Measurements from ENCODE around the gene KRR1.

DNA sequence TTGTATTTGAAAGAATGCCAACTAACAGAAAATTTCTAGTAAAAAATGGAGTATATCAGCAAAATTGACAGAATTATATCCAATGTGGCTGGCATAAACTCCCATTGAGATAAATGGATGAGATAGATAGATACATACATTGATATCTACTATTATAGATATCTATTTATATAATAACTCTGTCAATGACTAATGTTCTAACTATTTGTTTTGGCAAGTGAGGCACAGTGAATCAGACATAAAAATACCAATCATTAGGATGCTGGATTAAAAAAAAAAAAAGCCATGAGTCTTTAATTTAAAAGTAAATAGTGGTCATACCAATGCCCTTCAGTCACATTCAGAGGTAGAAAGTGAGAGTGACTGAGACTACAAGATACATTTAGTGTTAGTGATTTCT, 64.6 kb downstream of the KRR1 start:
- TF ChIP-seq, protein P1, sequence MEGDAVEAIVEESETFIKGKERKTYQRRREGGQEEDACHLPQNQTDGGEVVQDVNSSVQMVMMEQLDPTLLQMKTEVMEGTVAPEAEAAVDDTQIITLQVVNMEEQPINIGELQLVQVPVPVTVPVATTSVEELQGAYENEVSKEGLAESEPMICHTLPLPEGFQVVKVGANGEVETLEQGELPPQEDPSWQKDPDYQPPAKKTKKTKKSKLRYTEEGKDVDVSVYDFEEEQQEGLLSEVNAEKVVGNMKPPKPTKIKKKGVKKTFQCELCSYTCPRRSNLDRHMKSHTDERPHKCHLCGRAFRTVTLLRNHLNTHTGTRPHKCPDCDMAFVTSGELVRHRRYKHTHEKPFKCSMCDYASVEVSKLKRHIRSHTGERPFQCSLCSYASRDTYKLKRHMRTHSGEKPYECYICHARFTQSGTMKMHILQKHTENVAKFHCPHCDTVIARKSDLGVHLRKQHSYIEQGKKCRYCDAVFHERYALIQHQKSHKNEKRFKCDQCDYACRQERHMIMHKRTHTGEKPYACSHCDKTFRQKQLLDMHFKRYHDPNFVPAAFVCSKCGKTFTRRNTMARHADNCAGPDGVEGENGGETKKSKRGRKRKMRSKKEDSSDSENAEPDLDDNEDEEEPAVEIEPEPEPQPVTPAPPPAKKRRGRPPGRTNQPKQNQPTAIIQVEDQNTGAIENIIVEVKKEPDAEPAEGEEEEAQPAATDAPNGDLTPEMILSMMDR (IDR thresholded peaks at IDR 0.05 in 2 of 3, conservative IDR thresholded peaks at IDR 0.05 in 1 of 3; ENCODE audit: borderline replicate concordance in 1 of 3, insufficient read depth in 1 of 3, low read depth in 2 of 3, low read length in 2 of 3), result no peak
- TF ChIP-seq POLR2AphosphoS5 (IDR thresholded peaks at IDR 0.05; ENCODE audit: low read depth, low read length) (no peak), EZH2 (IDR thresholded peaks at IDR 0.05) (no peak), JUND (IDR thresholded peaks at IDR 0.05) (no peak), TCF7L2 (IDR thresholded peaks at IDR 0.05; ENCODE audit: borderline replicate concordance, extremely low read depth, insufficient read depth, insufficient read length) (no peak)
- TF ChIP-seq, protein P2, sequence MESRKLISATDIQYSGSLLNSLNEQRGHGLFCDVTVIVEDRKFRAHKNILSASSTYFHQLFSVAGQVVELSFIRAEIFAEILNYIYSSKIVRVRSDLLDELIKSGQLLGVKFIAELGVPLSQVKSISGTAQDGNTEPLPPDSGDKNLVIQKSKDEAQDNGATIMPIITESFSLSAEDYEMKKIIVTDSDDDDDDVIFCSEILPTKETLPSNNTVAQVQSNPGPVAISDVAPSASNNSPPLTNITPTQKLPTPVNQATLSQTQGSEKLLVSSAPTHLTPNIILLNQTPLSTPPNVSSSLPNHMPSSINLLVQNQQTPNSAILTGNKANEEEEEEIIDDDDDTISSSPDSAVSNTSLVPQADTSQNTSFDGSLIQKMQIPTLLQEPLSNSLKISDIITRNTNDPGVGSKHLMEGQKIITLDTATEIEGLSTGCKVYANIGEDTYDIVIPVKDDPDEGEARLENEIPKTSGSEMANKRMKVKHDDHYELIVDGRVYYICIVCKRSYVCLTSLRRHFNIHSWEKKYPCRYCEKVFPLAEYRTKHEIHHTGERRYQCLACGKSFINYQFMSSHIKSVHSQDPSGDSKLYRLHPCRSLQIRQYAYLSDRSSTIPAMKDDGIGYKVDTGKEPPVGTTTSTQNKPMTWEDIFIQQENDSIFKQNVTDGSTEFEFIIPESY (IDR thresholded peaks at IDR 0.05; ENCODE audit: extremely low read depth, insufficient replicate concordance, low read length), result no peak

Data from HCT116 (cell line).